Body of pancreas (tissue), 4 donors: ENCODE measurements around the gene DSCAM.

ENCODE experiments used
- POLR2A ChIP-seq, 3 donors: fragments of 450-650 bp; IDR thresholded peaks; one replicate each; pipeline ENCODE4 v1.6.1; 2016; ENCODE audit warnings: antibody characterized with exemption in 3 of 3, mild to moderate bottlenecking in 2 of 3
- TF ChIP-seq, protein P1 (sequence below), 7 experiments: fragments of 450-650 bp in 4 of 7; fragments of 200-600 bp in 3 of 7; sonication (generic) in 3 of 7; IDR thresholded peaks; one replicate each; pipeline ENCODE4 v1.5.1; 2016 to 2019; ENCODE audit warnings: antibody characterized with exemption in 7 of 7

DNA sequence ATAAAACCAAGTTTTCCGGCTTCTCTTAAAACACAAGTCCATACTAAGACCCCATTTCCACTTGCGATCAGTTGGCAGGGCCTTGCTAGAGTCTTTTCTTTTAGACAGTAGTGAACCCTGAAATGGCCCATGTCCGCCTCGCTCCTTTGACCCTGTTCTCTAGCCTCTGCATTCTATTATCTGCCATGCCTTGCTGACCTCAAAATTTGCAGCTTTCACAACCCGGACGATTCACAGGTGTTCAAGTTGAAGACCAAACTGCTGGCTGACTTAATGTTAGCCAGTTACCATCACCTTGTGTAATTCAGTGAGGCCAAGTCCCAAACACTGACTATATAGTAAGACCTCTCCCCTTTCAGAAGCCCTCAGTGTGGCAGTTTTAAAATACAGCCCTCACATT, 805.5 kb downstream of the DSCAM start:
- TF ChIP-seq, protein P1, sequence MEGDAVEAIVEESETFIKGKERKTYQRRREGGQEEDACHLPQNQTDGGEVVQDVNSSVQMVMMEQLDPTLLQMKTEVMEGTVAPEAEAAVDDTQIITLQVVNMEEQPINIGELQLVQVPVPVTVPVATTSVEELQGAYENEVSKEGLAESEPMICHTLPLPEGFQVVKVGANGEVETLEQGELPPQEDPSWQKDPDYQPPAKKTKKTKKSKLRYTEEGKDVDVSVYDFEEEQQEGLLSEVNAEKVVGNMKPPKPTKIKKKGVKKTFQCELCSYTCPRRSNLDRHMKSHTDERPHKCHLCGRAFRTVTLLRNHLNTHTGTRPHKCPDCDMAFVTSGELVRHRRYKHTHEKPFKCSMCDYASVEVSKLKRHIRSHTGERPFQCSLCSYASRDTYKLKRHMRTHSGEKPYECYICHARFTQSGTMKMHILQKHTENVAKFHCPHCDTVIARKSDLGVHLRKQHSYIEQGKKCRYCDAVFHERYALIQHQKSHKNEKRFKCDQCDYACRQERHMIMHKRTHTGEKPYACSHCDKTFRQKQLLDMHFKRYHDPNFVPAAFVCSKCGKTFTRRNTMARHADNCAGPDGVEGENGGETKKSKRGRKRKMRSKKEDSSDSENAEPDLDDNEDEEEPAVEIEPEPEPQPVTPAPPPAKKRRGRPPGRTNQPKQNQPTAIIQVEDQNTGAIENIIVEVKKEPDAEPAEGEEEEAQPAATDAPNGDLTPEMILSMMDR (IDR thresholded peaks at IDR 0.05): no peak
- no peak for TF ChIP-seq POLR2A (IDR thresholded peaks at IDR 0.05)
